H54 (cell line): ENCODE results near the gene PSMG4.

Experiments used
- DNase-seq: peaks from one replicate; pipeline ENCODE4 v3.0.0; 2011; ENCODE audit warnings: low spot score, mixed read lengths; ENCODE audit not compliant: insufficient read length
- FAIRE-seq: peaks from 3 replicates; lab custom pipeline; 2011; peaks lifted over from hg19 to GRCh38; lab: Jason Lieb, UNC
- POLR2A ChIP-seq: IDR thresholded peaks from 2 replicates; pipeline ENCODE4 v1.6.1; 2011; ENCODE audit warnings: low read depth, mild to moderate bottlenecking, low read length

PSMG4 gene

GRCh38 chr6:3251462-3252314 is 7.1 kb upstream of the PSMG4 start:
- TF ChIP-seq POLR2A = no peak
- DNase-seq (peak; percentile 92), FAIRE-seq (no peak)

GRCh38 chr6:3252369-3252768 is 6.4 kb upstream of the PSMG4 start:
- FAIRE-seq = no peak
- TF ChIP-seq POLR2A = no peak
- no peak for DNase-seq

- no peak for TF ChIP-seq POLR2A
- no peak for DNase-seq
- FAIRE-seq = no peak
Observed at GRCh38 chr6:3252861-3253596, 5.7 kb upstream of the PSMG4 start.

DNA sequence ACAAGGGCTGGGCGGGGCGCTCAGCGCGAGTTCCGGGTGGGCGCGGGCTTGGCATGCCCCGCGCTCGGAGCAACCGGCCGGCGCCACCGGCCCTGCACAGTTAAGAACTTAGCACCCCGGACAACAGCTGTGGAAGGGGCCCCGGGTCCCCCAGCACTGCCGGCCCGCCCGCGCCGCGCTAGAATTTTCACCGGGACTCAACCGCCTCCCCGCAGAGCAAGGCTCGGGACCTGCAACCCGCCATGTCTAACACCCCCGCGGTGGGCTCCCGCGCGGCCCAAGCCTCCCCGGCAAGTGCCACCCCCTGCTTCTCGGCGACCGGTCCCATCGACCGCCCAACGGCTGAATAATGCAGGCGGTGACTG is 5.2 kb upstream of the PSMG4 start:
- no peak for FAIRE-seq
- TF ChIP-seq POLR2A = no peak
- no peak for DNase-seq

GRCh38 chr6:3258201-3258600 is 546 bp upstream of the PSMG4 start:
- no peak for TF ChIP-seq POLR2A

GRCh38 chr6:3259491-3259958 is 778 bp downstream of the PSMG4 start:
- no peak for FAIRE-seq
- peak; percentile 61 for DNase-seq
- no peak for TF ChIP-seq POLR2A

More at GRCh38 chr6:3258201-3258600, 546 bp upstream of the PSMG4 start:
- no peak for DNase-seq
- no peak for FAIRE-seq

GRCh38 chr6:3260296-3260695 is 1.5 kb downstream of the PSMG4 start:
- DNase-seq (no peak), FAIRE-seq (no peak)
- no peak for TF ChIP-seq POLR2A

DNA sequence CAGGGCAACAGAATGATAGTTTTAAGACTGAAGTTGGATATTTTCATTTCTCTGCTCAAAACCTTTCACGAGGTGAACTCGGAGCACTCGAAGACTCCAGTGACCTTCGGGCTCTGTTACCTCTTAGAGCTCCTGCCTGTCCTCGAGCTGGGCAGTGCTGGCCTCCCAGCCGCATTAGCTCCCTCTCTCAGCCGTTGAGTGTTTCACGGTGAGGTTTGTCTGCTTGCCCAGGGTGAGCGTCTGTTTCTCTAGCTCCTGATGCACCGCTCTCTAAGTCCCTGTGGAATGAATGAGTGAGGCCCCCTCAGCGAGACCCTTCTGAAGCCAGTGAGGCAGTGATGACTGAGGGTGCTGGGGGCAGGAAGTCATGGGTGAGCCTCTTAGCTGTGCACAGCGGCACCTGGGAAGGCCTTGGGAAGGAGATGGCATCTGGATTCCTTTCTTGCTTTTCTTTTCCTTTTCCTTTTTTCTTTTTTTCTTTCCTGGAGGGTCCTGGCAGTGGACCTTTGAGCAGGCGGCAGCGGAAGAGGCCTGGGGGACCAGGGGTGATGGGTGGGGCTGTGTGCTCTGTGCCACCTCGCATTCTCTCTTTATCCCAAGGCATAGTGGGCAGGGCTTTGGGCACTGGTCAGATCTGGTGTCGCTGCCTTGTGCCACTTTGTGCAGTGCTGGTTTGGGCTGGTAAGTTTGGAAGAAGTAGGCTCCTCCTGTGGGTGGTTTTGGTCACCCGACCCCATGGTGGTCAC is 2.2 kb downstream of the PSMG4 start:
- no peak for FAIRE-seq
- DNase-seq = no peak
- no peak for TF ChIP-seq POLR2A

GRCh38 chr6:3261518-3261820 is 2.7 kb downstream of the PSMG4 start:
- DNase-seq (no peak), FAIRE-seq (no peak)
- TF ChIP-seq POLR2A = no peak

DNA sequence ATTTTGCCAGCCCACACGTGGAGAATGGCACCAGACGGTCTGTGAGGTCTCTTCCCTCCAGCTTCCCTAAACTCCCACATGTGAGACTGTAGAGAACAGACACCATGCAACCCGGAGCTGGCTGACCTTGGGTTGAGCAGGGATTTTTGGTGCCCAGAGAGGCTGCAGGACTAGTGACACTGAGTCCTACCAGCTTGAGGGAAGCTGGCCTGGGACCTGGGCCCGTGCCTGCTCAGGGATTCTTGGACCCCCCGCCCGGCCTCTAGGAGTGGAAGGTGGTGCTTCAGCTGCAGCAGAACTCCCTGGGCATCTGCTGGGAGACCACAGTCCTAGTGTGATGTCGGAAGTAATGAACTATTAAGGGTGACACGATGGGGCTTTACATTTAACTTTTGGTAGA is 3.2 kb downstream of the PSMG4 start:
- FAIRE-seq (no peak), DNase-seq (no peak)
- TF ChIP-seq POLR2A = no peak

GRCh38 chr6:3263096-3263495 is 4.3 kb downstream of the PSMG4 start:
- no peak for TF ChIP-seq POLR2A
- FAIRE-seq = no peak
- DNase-seq = no peak

DNA sequence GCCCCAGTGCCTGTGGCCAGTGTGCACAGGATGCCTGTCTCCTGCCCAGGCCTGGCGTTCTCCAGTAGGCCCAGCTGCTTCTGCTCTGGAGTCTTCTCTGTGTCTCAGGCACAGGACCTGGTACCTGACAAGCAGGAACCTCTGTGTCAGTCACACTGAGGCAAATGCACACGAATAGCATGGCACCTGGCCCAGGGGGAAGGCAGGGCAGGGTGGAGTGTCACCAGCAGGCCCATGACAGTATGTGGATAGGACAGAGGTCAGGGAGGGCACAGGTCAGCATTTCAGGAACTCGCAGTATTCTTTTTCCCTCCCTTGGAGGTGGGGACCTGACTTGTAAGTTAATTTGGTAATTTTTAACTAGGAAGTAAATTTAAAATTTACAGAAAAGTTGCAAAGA is 5.6 kb downstream of the PSMG4 start:
- DNase-seq (no peak), FAIRE-seq (no peak)
- no peak for TF ChIP-seq POLR2A

- no peak for TF ChIP-seq POLR2A
- no peak for FAIRE-seq
- DNase-seq = no peak
Observed at GRCh38 chr6:3265671-3266070, 6.9 kb downstream of the PSMG4 start.

DNA sequence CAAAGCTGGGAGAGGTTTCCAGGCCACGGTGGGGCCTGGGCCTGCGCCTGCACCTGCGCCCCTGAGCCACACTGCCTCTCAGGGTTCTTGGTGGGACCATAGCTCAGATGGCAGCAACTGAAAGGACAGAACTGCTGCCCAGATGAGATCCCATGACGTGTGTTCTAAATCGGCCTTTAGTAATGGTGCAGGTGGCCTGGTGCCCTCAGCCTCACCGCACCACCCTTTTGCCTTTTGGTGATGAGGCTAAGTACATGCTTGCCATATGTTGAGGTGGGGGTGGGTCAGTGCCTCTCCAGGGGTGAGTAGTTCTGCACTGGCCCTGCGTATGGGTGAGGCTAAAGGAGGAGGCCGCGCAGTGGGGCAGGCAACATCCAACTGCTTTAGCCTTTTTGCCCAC is 7.4 kb downstream of the PSMG4 start:
- DNase-seq = no peak
- FAIRE-seq = no peak
- TF ChIP-seq POLR2A = no peak
